Thyroid gland (tissue), 4 donors: ENCODE results near the gene KLHL36.

Source experiments
- POLR2A ChIP-seq, 2 donors: fragments of 450-650 bp; IDR thresholded peaks; one replicate each; pipeline ENCODE4 v1.6.1; 2017; ENCODE audit warnings: antibody characterized with exemption in 2 of 2, mild to moderate bottlenecking in 2 of 2, moderate library complexity in 1 of 2
- TF ChIP-seq, protein P1 (sequence below), 6 experiments: fragments of 200-600 bp in 3 of 6; fragments of 450-650 bp in 3 of 6; sonication (generic) in 3 of 6; IDR thresholded peaks; one replicate each; pipeline ENCODE4 v1.5.1; 2016 to 2019; ENCODE audit warnings: antibody characterized with exemption in 6 of 6, mild to moderate bottlenecking in 2 of 6, inconsistent platforms in 1 of 6, moderate library complexity in 1 of 6

DNA sequence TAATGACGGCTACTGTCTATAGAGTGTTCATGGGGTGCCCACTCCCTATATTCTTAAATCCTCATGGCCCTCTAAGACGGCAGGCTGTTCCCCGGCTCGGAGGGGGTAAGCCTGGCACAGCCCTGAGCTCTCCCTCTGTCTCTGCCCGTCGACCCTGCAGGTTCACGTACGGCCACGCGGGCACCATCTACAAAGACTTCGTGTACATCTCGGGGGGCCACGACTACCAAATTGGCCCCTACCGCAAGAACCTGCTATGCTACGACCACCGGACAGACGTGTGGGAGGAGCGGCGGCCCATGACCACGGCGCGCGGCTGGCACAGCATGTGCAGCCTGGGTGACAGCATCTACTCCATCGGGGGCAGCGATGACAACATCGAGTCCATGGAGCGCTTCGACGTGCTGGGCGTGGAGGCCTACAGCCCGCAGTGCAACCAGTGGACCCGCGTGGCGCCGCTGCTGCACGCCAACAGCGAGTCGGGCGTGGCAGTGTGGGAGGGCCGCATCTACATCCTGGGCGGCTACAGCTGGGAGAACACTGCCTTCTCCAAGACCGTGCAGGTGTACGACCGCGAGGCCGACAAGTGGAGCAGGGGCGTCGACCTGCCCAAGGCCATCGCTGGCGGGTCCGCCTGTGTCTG is 13.2 kb downstream of the KLHL36 start:
- no peak for TF ChIP-seq POLR2A (IDR thresholded peaks at IDR 0.05)
- TF ChIP-seq, protein P1, sequence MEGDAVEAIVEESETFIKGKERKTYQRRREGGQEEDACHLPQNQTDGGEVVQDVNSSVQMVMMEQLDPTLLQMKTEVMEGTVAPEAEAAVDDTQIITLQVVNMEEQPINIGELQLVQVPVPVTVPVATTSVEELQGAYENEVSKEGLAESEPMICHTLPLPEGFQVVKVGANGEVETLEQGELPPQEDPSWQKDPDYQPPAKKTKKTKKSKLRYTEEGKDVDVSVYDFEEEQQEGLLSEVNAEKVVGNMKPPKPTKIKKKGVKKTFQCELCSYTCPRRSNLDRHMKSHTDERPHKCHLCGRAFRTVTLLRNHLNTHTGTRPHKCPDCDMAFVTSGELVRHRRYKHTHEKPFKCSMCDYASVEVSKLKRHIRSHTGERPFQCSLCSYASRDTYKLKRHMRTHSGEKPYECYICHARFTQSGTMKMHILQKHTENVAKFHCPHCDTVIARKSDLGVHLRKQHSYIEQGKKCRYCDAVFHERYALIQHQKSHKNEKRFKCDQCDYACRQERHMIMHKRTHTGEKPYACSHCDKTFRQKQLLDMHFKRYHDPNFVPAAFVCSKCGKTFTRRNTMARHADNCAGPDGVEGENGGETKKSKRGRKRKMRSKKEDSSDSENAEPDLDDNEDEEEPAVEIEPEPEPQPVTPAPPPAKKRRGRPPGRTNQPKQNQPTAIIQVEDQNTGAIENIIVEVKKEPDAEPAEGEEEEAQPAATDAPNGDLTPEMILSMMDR (IDR thresholded peaks at IDR 0.05), result no peak
